ENCODE results near the gene EXD2. TPM values are rescaled to one million over a fixed set of nuclear protein-coding genes. Genes with fewer than 3 reads are reported as not detected.

EXD2 gene
- total RNA-seq, 1 experiment from 2014 or later = 21.5 TPM

DNA sequence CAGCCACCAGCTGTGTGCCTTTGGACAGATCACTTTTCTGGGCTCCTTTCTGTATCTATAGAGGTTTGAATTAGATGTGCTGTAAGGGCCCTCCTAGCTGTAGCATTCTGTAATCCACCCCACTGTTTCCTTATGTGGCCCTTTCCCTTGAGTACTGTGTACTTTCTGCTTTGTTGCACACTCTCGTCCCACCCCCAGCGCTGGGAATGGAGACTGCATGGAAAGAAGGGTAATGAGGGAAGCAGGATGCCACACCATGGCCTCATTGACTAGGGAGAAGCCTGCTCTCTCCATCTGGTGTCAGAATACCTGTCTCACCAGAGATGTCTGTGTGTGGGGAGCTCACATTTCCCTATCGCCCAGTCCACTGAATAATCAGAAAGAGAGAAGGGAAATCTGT is 55.0 kb downstream of the EXD2 start:
- DNase-seq (ENCODE audit: extremely low read depth, low read depth) = no peak

DNA sequence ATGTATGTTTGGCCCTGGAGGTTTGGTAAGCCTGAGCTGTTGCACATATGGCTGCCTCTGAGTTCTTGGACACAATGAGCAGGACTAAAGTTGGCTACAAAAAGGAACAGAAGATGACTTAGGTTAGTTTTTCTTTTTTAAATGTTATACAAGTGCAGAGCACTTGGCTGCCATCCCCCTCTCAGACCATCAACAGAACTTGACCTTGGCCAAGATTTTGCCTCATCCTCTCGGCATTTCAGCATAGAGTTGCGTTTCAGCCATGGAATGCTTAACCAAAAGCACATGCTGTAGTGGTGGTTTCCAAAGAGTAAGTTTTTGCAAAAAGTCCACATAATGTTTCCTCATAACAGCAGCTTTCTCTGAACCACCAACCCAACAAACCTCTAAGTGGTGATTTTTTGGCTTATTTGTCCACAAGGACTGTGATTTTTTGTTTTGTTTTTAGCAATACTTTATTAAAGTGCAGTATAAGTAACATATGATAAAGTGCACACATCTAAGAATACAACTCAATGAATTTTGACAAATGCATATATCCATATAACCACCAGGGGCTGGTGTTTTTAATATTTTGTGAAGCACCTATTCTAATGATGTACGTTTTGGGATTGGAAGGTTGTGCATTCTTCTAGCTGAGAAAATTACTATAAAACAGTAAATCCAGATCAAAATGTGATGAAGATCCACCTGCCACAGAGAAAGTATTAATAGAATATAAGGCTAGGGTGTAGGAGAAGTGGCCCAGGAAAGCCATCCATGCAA is 56.6 kb downstream of the EXD2 start:
- DNase-seq (ENCODE audit: extremely low read depth, low read depth) = no peak

DNA sequence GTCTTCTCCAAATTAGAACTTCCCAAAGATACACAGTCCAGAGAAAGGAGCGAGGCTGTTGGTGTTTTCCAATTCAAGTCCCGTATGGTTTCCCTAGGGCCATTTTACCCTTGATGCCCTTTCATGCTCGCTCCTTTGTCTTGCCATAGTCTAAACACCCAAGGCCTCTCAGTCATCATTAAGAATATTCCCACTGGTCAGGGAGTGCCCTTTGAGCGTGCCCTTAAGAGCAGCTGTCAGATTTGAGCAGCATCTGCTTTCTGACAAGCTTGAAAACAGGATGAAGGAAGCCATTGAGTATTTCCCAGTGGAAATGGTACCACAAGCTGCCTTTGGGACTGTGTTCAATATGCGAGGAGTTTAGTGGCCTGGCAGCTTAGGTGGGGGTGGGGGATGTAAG is 58.3 kb downstream of the EXD2 start:
- no peak for DNase-seq (ENCODE audit: extremely low read depth, low read depth)

DNA sequence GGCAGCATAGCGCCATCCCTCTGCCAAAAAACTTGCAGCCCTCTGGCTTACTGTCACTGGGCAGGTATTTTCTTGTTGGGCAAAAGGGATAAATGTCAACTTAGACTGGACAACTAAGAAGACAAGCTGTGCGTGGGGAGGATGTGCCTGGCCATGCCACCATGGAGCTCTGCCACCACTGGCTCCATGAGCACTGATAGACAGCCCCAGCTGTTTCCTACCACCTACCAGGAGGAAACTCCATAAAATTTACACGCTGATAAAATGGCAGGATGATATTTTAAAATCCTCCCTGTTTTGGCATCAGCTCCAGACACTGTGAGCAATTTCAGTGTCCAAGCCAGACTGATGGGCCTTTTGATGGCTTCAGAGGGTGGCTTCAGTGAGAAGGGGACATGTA is 61.6 kb downstream of the EXD2 start:
- DNase-seq (ENCODE audit: extremely low read depth, low read depth) = no peak

DNA sequence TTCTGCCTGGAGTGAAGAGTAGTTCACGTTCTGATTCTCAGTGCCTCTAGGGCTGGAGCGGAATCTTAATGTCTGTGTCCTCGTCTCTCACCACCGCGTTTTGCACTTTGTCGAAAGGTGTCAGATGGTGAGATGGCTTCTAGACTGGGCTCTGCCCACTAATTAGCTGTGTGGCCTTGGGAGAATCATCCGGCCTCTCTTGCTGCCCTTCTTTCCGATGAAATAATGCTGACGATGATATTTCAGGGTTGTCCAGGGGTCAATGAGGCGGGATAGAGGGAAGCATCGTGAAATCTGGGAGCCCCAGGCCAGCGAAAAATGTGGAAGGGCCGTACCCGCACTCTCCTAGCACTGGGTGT is 67.8 kb downstream of the EXD2 start:
- no peak for DNase-seq (ENCODE audit: extremely low read depth, low read depth)

DNA sequence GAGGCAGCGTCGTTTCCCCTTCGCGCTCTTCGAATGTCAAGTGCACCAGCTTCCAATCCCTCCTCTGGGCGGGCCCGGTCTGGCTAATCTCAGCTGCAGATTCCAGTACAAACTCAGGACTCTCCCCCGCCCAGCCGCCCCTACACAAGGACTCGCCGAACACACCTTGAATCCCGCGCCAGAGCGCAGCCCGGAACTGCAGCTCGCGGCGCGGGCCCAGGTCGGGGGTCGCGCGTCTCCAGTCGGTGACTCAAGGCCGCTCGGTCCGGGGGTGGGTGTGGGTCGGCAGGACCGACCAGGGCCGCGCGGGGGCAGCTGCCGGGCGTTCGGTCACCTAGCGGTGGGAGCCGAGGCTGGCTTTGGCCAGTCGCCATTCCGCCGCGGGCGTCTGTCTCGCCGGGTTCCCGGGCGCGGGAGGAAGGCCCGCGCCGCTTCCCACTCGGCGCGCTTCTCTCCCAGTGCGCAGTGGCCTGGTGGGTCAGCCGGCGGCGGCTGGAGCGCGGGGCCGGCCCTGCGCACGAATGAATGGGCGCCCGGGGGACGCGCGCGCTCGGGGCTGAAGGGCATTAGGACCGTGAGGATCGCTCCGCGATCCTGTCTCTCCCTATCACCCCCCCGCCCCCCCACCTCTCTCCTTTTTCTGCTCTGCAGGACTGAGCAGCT is 68.4 kb downstream of the EXD2 start, which contains the start of gene GALNT16:
GALNT16 (plus strand) TSS at position 632 of the 663 bp plus-strand sequence. CDS start 133 bp downstream, outside the sequence.
- peak; percentile 24 for DNase-seq (ENCODE audit: extremely low read depth, low read depth)

DNA sequence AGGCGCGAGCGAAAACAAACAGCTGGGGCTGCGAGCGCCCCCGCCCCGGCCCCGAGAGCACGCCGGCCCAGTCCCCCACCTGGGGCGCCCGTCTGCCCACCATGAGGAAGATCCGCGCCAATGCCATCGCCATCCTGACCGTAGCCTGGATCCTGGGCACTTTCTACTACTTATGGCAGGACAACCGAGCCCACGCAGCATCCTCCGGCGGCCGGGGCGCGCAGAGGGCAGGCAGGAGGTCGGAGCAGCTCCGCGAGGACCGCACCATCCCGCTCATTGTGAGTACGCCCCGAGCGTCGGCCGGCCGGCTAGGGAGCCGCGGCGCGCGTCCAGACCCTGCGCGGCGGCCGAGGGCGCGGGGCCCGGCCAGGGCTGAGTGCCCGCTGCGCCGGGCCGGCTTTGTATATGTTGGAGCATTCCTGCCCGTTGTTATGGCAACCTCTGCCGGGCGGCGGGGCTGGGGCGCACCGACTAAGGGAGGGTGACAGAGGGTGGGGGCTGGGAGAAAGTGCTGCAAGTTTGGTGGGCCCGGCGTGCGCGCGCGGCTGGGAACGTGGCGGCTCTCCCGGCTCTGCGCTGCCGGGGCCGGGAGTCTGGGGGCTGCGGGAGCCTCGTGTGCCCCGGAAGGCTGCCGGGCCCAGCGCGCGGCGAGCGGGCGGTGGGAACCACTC is 69.0 kb downstream of the EXD2 start:
- no peak for DNase-seq (ENCODE audit: extremely low read depth, low read depth)

DNA sequence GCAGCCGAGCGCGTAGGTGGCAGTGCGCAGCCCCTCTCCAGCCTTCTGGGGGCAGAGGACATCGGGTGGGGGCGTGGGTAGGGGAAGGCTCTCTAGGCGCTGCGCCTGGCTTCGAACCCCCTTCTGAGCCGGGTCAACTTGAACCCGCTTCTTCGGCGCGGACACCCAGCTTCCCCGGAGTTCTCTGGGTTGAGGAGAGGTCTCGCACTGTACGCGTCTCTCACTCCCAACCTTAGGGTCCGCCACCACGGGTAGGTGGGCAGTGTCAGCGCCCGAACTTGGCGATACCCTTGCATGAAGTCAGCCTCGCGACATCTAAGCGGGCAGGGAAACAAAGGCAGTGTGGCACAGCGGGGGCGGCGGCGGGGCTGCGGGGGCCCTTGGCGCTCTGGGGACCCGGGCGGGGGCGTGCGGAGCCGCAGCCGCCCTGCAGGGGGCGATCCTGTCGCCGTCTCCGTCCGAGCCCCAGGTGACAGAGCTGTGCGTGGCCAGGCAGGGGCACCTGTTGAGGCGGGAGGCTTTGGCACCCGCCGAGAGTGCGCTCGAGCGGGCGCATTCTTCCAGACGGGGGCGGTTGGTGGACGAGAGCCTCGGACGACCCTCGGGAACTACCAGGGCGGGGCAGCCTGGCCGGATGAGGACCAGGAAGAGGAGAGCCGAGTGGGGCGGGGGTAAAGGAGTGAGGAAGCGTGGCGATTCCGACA is 69.7 kb downstream of the EXD2 start:
- DNase-seq (ENCODE audit: extremely low read depth, low read depth) = no peak

DNA sequence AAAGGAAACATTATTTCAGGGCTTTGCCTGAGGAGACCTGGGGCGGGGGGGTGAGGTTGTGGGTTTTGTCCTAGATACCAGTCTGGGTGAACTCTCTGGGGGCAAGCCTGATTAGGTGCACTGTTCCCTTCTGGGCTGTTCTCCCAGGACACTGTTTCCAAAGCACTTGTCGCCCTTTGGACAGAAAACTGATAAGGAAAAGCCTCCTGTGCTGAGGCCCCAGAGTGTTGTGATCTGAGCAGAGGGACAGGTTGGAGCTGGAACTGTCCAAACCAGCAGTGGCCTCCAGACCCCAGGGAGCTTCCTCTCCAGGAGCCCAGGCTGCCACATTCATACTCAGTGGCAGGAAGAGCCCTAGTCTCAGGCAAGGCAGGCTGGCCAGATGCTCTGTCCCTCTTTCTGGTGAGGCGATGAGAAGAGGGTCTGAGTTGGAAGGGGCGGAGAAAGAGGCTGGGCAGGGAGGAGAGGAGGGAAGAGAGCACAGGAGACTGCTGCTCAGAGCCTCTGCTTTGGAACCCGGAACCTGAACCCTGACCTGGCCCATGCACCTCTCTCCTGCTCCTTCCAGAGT is 70.5 kb downstream of the EXD2 start:
- no peak for DNase-seq (ENCODE audit: extremely low read depth, low read depth)

DNA sequence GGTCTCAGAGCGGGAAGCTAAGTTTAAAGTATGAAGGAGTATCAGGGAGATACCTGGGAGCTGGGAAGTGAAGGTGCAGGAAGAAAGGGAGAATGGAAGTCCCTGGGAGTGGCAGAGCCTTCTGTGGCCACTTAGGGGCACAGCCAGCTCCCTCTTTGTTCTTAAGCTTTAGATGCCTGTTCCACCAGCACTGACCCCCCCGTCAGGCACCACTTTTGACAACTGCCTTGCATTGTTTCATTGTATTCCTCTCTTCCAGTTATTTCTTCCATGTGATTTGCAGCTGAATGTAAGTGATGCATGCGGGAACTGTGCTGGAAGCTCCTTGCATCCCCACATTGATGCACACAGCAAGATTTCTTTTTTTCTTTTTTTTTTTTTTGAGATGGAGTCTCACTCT is 71.2 kb downstream of the EXD2 start:
- DNase-seq (ENCODE audit: extremely low read depth, low read depth) = no peak

DNA sequence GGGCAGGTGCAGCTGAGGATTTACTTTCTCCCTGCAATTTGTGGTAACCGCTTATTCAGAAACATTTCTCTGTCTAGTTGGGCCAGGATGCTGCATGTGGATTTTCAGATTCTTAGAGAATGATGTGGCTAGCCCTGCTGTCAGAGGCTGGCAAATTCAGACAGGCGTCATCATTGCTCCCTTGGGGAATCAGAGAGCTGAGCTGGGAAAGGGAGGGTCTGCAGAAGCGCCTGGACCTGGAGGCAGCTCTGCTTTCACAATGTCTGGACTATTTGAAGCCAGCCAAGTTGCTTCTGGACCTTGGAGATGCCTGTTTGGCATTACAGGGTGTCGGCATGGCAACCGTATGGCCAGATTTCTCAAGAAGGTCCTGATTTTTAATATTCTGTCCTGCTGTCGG is 72.1 kb downstream of the EXD2 start:
- peak; percentile 74 for DNase-seq (ENCODE audit: extremely low read depth, low read depth)

DNA sequence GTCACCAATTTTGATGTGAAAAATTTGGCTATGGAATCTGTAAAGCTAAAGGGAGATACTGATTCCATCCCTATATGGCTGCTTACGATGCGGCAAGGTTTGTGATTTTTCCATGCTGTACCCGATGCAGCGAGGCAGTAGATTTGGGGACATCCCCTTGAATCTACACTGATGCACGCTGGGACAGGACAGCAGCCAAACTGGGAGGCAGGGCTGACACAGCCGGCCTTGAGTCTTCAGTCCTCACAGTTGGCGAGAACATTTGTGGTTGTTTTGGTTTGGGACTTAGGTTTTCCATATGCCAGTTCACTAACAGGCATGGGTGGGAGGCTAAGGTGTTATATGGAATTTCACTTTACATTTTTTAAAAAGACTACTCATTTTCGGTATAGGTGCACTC is 72.5 kb downstream of the EXD2 start:
- no peak for DNase-seq (ENCODE audit: extremely low read depth, low read depth)

DNA sequence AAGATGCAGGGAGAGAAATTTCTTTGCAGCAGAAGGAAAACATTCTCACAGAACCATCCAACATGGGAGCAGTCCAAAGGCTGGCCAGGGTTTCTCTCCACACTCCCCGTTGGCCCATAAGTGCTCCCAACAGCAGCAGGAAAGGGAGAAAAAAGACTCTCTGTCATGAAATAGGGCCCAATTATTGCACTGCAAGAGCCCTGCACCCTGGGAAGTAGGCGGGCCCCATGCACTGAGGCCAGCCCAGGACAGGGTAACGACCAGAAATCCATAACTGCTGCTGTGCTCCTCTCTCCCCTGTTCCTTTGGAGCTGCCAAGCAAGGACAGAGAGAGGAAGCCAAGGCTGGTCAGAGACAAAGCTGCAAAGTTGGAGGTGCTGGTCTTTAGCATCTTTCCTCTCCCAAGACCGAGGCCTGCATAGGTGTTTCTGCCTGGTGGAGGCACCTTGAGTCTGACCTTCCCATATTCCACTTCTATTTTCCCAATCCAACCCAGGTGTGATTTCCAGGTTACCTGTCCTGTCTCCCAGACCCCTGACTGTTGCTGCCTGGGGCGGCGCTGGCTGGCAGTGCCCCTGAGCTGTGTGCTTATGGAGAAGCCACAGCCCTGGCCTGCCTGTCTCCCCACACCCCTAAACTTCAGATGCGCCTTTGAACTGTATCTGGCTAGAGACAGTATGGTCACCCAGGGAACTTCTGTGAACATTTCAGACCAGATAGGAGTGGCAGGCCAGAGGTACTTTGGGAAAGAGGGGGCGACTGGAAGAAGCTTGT is 75.5 kb downstream of the EXD2 start:
- no peak for DNase-seq (ENCODE audit: extremely low read depth, low read depth)

DNA sequence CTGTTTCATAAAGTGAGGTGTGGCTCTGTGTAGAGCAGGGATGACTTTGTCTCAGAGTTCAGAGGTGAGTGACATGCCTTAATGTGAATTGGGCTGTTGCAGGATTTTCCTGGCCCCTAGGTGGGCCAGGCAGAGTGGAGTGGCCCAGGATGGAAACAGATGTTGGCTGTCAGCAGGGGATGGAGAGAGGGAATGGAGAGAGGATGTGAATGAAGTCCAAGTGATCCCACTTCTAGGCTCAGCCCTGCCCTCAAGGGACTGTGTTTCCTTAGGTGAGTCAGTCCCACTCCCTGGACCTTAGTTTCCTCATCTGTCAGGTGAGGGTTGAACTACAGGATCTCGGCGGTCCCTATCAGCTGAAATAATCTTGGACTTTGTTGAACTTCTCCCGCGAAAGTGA is 76.2 kb downstream of the EXD2 start:
- no peak for DNase-seq (ENCODE audit: extremely low read depth, low read depth)

DNA sequence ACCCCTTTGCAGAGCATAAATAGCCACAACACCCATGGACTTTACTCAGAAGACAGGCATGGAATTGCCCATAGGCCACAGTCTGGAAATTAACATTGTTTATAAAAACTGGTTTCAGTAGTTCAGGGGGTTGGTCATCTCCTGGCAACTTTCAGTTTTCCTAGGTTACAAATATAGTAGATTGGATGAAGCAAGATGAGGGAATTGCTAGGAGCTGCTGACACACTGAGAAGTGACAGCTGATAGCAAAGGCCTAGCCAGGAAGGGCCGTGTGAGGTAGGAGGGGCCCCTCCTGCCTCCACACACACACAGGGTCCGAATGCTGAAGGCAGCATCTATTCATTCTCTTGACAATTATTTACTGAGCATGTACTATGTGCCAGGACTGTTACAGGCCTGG is 76.9 kb downstream of the EXD2 start:
- DNase-seq (ENCODE audit: extremely low read depth, low read depth) = no peak

DNA sequence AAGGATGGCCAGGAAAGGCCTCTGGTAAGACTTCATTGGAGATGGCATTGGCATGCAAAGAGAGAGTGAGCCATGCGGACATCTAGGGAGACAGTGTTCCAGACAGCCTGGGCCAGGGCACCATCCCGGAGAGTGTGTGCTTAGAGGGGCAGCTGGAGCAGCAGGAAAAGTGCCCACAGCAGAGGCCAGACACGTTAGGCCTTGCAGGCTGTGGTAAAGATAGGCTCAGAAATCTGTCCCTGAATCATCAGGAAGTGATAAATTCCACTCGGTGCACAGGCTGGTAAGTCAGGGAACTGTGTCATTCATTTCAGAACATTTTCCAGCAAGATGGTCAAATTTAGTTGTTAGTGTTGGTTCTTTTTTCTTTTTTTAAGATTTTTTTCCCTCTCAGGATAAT is 77.5 kb downstream of the EXD2 start:
- no peak for DNase-seq (ENCODE audit: extremely low read depth, low read depth)

DNA sequence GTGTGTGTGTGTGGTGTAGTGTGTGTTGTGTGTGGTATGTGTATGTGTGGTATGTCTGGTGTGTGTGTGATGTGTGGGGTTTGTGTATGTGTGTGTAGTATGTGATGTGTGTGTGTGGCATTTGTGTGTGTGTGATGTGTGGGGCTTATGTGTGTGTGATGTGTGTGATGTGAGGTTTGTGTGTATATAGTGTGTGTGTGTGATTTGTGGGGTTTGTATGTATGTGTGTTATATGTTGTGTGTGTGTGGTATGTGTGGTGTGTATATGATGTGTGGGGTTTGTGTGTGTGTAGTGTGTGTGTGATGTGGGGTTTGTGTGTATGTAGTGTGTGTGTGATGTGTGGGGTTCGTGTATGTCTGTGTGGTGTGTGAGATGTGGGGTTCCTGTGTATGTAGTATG is 78.1 kb downstream of the EXD2 start:
- no peak for DNase-seq (ENCODE audit: extremely low read depth, low read depth)

DNA sequence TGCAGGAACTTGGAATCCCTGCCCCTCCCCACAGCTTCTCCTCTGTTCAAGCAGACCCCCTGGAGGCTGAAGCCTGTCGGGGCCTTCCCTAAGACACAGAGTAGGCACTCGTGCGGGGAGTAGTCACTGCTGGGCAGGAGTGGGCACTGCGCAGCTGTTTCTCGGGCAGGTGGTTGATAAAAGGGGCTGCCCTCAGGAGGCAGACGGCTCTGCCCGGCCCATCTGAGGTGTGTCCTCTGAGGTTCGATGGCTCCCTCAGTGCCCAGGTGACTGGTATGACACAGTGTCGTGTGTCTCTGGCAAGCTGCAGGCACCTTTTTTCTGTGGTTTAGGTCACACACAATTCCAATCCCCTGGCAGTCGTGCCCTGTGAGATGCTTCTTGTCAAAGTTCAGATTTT is 78.8 kb downstream of the EXD2 start:
- DNase-seq (ENCODE audit: extremely low read depth, low read depth) = no peak

DNA sequence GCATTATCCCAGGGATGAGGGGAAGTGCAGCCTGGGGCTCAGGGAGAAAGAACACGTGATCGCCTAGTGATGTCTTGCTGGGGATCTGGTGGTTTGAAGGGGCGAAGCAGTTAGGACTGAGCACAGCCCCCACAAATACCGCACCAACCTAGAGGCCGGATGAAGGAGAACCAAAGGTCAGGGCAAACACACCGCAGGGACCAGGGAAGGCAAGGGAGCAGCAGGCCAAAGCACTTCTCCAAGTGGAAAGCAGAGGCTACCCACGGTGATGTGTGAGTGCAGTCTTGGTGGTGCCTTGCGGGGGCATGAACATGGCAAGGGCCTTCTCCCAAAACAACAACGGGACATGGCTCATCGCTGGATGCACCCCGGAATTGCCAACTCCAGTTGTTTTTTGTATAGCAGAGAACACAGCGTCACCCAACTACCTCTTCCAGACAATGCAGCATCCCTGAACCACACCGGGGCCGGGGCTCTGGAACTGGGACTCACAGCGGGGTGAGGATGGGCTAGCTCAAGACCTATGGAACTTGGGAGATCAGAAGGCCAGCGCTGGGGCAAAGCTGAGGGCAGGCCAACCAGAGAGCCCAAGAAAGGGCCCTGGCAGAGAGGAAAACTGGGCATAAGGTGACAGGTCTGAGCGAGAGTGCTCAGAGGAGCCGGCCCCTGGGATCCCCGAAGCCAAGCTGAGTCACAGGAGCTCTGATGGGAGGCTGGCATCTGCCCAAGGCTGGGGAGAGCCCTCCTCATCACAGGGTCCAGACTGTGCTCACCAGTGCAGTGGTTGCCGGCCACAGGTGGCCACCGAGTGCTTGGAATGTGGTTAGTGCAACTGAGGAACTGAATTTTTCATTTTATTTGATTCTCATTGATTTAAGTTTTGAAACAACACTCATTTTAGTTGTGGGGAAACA is 79.8 kb downstream of the EXD2 start:
- DNase-seq (ENCODE audit: extremely low read depth, low read depth) = peak; percentile 28
